ENCODE results near the gene KIAA1958. TPM values are rescaled to one million over a fixed set of nuclear protein-coding genes. Genes with fewer than 3 reads are reported as not detected.

KIAA1958 gene
- total RNA-seq, 1 experiment from 2014 or later = 18.5 TPM

DNA sequence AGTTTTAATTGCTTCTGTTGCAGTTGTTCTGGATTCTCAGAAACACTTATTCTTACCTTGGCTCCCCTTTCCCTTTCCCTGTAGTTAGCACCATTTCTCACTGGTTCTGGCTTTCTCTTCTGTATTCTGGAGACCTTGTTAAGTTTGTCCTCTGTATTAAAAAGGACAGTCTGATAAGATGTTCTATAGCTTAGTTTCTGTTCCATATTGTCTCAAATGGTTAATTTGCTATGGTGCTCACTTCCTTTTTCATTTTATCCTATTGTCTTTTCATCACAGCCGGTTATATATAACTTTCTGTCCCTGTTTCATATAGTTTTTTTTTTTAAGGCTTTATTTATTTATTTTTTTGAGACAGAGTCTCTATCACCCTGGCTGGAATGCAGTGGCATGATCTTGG is 41.4 kb upstream of the KIAA1958 start (continued):
- TF ChIP-seq REST (IDR thresholded peaks at IDR 0.05; ENCODE audit: low read depth) = no peak
- TF ChIP-seq, protein P1, sequence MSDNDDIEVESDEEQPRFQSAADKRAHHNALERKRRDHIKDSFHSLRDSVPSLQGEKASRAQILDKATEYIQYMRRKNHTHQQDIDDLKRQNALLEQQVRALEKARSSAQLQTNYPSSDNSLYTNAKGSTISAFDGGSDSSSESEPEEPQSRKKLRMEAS (IDR thresholded peaks at IDR 0.05) = no peak
- TF ChIP-seq RAD21 (IDR thresholded peaks at IDR 0.05; ENCODE audit: low read depth) = no peak

DNA sequence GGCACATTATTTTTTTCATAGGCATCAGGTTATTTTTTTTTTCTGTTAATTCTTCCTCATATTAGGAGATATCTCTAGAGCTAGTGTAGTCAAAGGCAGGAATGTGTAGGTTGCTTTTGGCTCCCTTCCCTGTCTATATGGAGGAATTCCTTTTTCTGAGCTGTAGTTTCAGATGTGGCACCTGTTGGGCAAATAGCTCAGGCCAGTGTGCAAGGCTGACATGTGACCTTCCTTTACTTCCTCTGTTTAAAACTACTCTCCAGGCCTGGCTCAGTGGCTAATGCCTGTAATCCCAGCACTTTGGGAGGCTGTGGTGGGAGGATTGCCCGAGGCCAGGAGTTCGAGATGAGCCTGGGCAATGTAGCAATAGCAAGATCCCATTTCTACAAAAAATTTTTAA is 40.5 kb upstream of the KIAA1958 start:
- H3K9me3 ChIP-seq (ENCODE audit: control insufficient read depth in 1 of 2, insufficient read depth in 1 of 2, low read depth in 1 of 2, low read length in 2 of 2) = no peaks in the 10 kb centered on the region
- H3K9me2 ChIP-seq (ENCODE audit: insufficient read depth) = no peaks in the 10 kb centered on the region
- no peak overlapping the region for H3K4me3 ChIP-seq (replicated peaks in 1 of 2; ENCODE audit: low read depth in 1 of 2, low read length in 2 of 2)
- no peak overlapping the region for H3K27ac ChIP-seq (ENCODE audit: low read depth, low read length)
- no peak for TF ChIP-seq ZFX (IDR thresholded peaks at IDR 0.05)
- TF ChIP-seq, protein P1 (IDR thresholded peaks at IDR 0.05) = no peak
- no peak for TF ChIP-seq REST (IDR thresholded peaks at IDR 0.05; ENCODE audit: low read depth)
- TF ChIP-seq TCF7L2 (IDR thresholded peaks at IDR 0.05; ENCODE audit: borderline replicate concordance, extremely low read depth, insufficient read depth, insufficient read length) = no peak
- no peak for TF ChIP-seq POLR2A (IDR thresholded peaks at IDR 0.05; ENCODE audit: borderline replicate concordance, extremely low read depth, insufficient read depth, insufficient read length)
- TF ChIP-seq ELF1 (IDR thresholded peaks at IDR 0.05; ENCODE audit: borderline replicate concordance, low read depth) = no peak
- no peak for TF ChIP-seq SP1 (IDR thresholded peaks at IDR 0.05; ENCODE audit: low read depth)
- no peak for TF ChIP-seq CEBPB (IDR thresholded peaks at IDR 0.05; ENCODE audit: low read depth)
- TF ChIP-seq EZH2phosphoT487 (IDR thresholded peaks at IDR 0.05; ENCODE audit: borderline replicate concordance) = no peak
- no peak for TF ChIP-seq CBX3 (IDR thresholded peaks at IDR 0.05; ENCODE audit: low read depth)
- H3K79me2 ChIP-seq (ENCODE audit: insufficient read depth, low read length) = no peaks in the 10 kb centered on the region
- no peaks in the 10 kb centered on the region for H4K20me1 ChIP-seq (ENCODE audit: insufficient read depth)
- intact Hi-C loops (cut with micrococcal nuclease) = no loop called here
- no peak overlapping the region for H2AFZ ChIP-seq (ENCODE audit: low read depth, low read length, poor library complexity, severe bottlenecking)
- H3K9ac ChIP-seq (ENCODE audit: low read length) = no peak overlapping the region
- no peak overlapping the region for H3K4me2 ChIP-seq (ENCODE audit: low read length)
- H3K4me1 ChIP-seq (ENCODE audit: control insufficient read depth in 1 of 2, insufficient read depth in 2 of 2, low read length in 2 of 2) = no peaks in the 10 kb centered on the region
- no peaks in the 10 kb centered on the region; a peak in 2 of 4 replicates for H3K36me3 ChIP-seq (ENCODE audit: control insufficient read depth in 1 of 2, insufficient read depth in 2 of 2, low read length in 2 of 2)
- ChIA-PET RAD21 (ENCODE audit: low non-redundant PET in 1 of 2, low total read pairs in 2 of 2, uncharacterized antibody in 2 of 2, unreplicated experiment in 2 of 2) (no interaction called here), POLR2A (interaction anchor here (0.7 kb wide), 1 partner anchor 257 kb away, joined by 3 read pairs; no protein-coding TSS in a partner anchor), CTCF (no interaction called here)
- no peaks in the 10 kb centered on the region for H3K27me3 ChIP-seq (ENCODE audit: insufficient read depth, low read length)
- DNase-seq (ENCODE audit: low read depth, low spot score) (no peak), ATAC-seq (no peak)
- no TSS peak for BruUV-seq (replicated peaks)

Measured in HCT116 (cell line).